Measurements from ENCODE around the gene CRYL1.

The CRYL1 gene

GRCh38 chr13:20387006-20387405, 138.7 kb downstream of the CRYL1 start:
- Histone ChIP-seq H2AFZ (ENCODE audit: low read length) (no peak overlapping the region), H2BK12ac (ENCODE audit: low read length) (no peak overlapping the region), H2BK120ac (ENCODE audit: low read depth, low read length) (no peak overlapping the region), H3K9me3 (replicated peaks in 1 of 2; ENCODE audit: control insufficient read depth in 2 of 2, insufficient read depth in 1 of 2, low read depth in 1 of 2, low read length in 2 of 2) (no peaks in the 10 kb centered on the region), H3K36me3 (replicated peaks in 1 of 2; ENCODE audit: control insufficient read depth in 2 of 2, insufficient read depth in 2 of 2, low read length in 2 of 2) (no peaks in the 10 kb centered on the region), H3K9ac (ENCODE audit: low read depth, low read length, poor library complexity) (no peak overlapping the region), H3K79me1 (ENCODE audit: low read depth, low read length) (no peaks in the 10 kb centered on the region), H4K8ac (ENCODE audit: low read depth, low read length) (no peak overlapping the region), H3K4me3 (ENCODE audit: low read length in 2 of 2) (no peak overlapping the region), H3K23ac (ENCODE audit: low read depth, low read length, poor library complexity) (no peak overlapping the region), H2BK15ac (ENCODE audit: low read length) (no peak overlapping the region), H3K4me1 (ENCODE audit: control insufficient read depth in 2 of 2, insufficient read depth in 1 of 2, low read depth in 1 of 2, low read length in 2 of 2) (no peaks in the 10 kb centered on the region), H3K27ac (replicated peaks; ENCODE audit: low read length) (no peak overlapping the region), H3K18ac (ENCODE audit: low read length) (no peak overlapping the region), H4K91ac (ENCODE audit: low read depth, low read length, poor library complexity) (no peak overlapping the region), H2BK5ac (ENCODE audit: low read length) (no peak overlapping the region), H3K4me2 (ENCODE audit: insufficient read depth, low read length, poor library complexity, severe bottlenecking) (no peak overlapping the region), H3K4ac (ENCODE audit: low read length) (no peak overlapping the region), H3K27me3 (ENCODE audit: control insufficient read depth in 3 of 3, insufficient read depth in 3 of 3, low read depth in 1 of 3, low read length in 3 of 3) (no peaks in the 10 kb centered on the region), H3K14ac (ENCODE audit: low read length) (no peak overlapping the region), H2AK5ac (ENCODE audit: low read depth, low read length) (no peak overlapping the region)
- no CpG with 5 or more reads among the region's 5 CpGs for WGBS, 2 donors (ENCODE audit: extremely low coverage in 2 of 2, insufficient read length in 2 of 2, insufficient replicate concordance in 1 of 2)
- DNase-seq (ENCODE audit: low spot score), result no peak

GRCh38 chr13:20383058-20383457, 142.6 kb downstream of the CRYL1 start:
- H3K4me2 ChIP-seq (ENCODE audit: insufficient read depth, low read length, poor library complexity, severe bottlenecking), result no peak overlapping the region
- H2BK5ac ChIP-seq (ENCODE audit: low read length), result no peak overlapping the region
- H3K27me3 ChIP-seq (ENCODE audit: control insufficient read depth in 3 of 3, insufficient read depth in 3 of 3, low read depth in 1 of 3, low read length in 3 of 3), result no peaks in the 10 kb centered on the region
- H3K27ac ChIP-seq (replicated peaks; ENCODE audit: low read length), result no peak overlapping the region
- H3K14ac ChIP-seq (ENCODE audit: low read length), result no peak overlapping the region
- no peak overlapping the region for H3K18ac ChIP-seq (ENCODE audit: low read length)
- H3K9ac ChIP-seq (ENCODE audit: low read depth, low read length, poor library complexity), result no peak overlapping the region
- H3K4me3 ChIP-seq (ENCODE audit: low read length in 2 of 2), result no peak overlapping the region
- no peak overlapping the region for H3K4ac ChIP-seq (ENCODE audit: low read length)
- no CpG with 5 or more reads among the region's 2 CpGs for WGBS, 2 donors (ENCODE audit: extremely low coverage in 2 of 2, insufficient read length in 2 of 2, insufficient replicate concordance in 1 of 2)
- no peak overlapping the region for H4K8ac ChIP-seq (ENCODE audit: low read depth, low read length)
- DNase-seq (ENCODE audit: low spot score), result no peak
- H2BK120ac ChIP-seq (ENCODE audit: low read depth, low read length), result no peak overlapping the region
- no peak overlapping the region for H4K91ac ChIP-seq (ENCODE audit: low read depth, low read length, poor library complexity)
- H3K79me1 ChIP-seq (ENCODE audit: low read depth, low read length), result no peaks in the 10 kb centered on the region
- H3K4me1 ChIP-seq (ENCODE audit: control insufficient read depth in 2 of 2, insufficient read depth in 1 of 2, low read depth in 1 of 2, low read length in 2 of 2), result peaks cover 0 to 3% of the 10 kb centered on the region in 2 donors
- no peaks in the 10 kb centered on the region for H3K9me3 ChIP-seq (replicated peaks in 1 of 2; ENCODE audit: control insufficient read depth in 2 of 2, insufficient read depth in 1 of 2, low read depth in 1 of 2, low read length in 2 of 2)
- H3K23ac ChIP-seq (ENCODE audit: low read depth, low read length, poor library complexity), result no peak overlapping the region
- H2AK5ac ChIP-seq (ENCODE audit: low read depth, low read length), result no peak overlapping the region
- H3K36me3 ChIP-seq (replicated peaks in 1 of 2; ENCODE audit: control insufficient read depth in 2 of 2, insufficient read depth in 2 of 2, low read length in 2 of 2), result no peaks in the 10 kb centered on the region
- H2AFZ ChIP-seq (ENCODE audit: low read length), result no peak overlapping the region
- no peak overlapping the region for H2BK12ac ChIP-seq (ENCODE audit: low read length)
- no peak overlapping the region for H2BK15ac ChIP-seq (ENCODE audit: low read length)

- Histone ChIP-seq H3K4ac (ENCODE audit: low read length) (no peak overlapping the region), H3K27ac (replicated peaks; ENCODE audit: low read length) (no peak overlapping the region), H2AK5ac (ENCODE audit: low read depth, low read length) (no peak overlapping the region), H3K9me3 (replicated peaks in 1 of 2; ENCODE audit: control insufficient read depth in 2 of 2, insufficient read depth in 1 of 2, low read depth in 1 of 2, low read length in 2 of 2) (no peaks in the 10 kb centered on the region), H4K91ac (ENCODE audit: low read depth, low read length, poor library complexity) (no peak overlapping the region), H3K9ac (ENCODE audit: low read depth, low read length, poor library complexity) (no peak overlapping the region), H3K23ac (ENCODE audit: low read depth, low read length, poor library complexity) (no peak overlapping the region), H2AFZ (ENCODE audit: low read length) (no peak overlapping the region), H2BK12ac (ENCODE audit: low read length) (no peak overlapping the region), H3K14ac (ENCODE audit: low read length) (no peak overlapping the region), H3K4me3 (ENCODE audit: low read length in 2 of 2) (no peak overlapping the region), H3K4me2 (ENCODE audit: insufficient read depth, low read length, poor library complexity, severe bottlenecking) (no peak overlapping the region), H3K27me3 (ENCODE audit: control insufficient read depth in 3 of 3, insufficient read depth in 3 of 3, low read depth in 1 of 3, low read length in 3 of 3) (no peaks in the 10 kb centered on the region), H3K18ac (ENCODE audit: low read length) (no peak overlapping the region), H2BK15ac (ENCODE audit: low read length) (no peak overlapping the region), H3K4me1 (ENCODE audit: control insufficient read depth in 2 of 2, insufficient read depth in 1 of 2, low read depth in 1 of 2, low read length in 2 of 2) (peaks cover 0 to 3% of the 10 kb centered on the region in 2 donors), H2BK5ac (ENCODE audit: low read length) (no peak overlapping the region), H3K36me3 (replicated peaks in 1 of 2; ENCODE audit: control insufficient read depth in 2 of 2, insufficient read depth in 2 of 2, low read length in 2 of 2) (no peaks in the 10 kb centered on the region), H2BK120ac (ENCODE audit: low read depth, low read length) (no peak overlapping the region), H3K79me1 (ENCODE audit: low read depth, low read length) (no peaks in the 10 kb centered on the region), H4K8ac (ENCODE audit: low read depth, low read length) (no peak overlapping the region)
- no CpG with 5 or more reads among the region's 3 CpGs for WGBS, 2 donors (ENCODE audit: extremely low coverage in 2 of 2, insufficient read length in 2 of 2, insufficient replicate concordance in 1 of 2)
- no peak for DNase-seq (ENCODE audit: low spot score)
Measured at GRCh38 chr13:20381401-20381800, 144.3 kb downstream of the CRYL1 start.

GRCh38 chr13:20378721-20379120, 146.9 kb downstream of the CRYL1 start:
- Histone ChIP-seq H3K4ac (ENCODE audit: low read length) (no peak overlapping the region), H4K8ac (ENCODE audit: low read depth, low read length) (no peak overlapping the region), H2AFZ (ENCODE audit: low read length) (no peak overlapping the region), H2BK12ac (ENCODE audit: low read length) (no peak overlapping the region), H3K9me3 (replicated peaks in 1 of 2; ENCODE audit: control insufficient read depth in 2 of 2, insufficient read depth in 1 of 2, low read depth in 1 of 2, low read length in 2 of 2) (no peaks in the 10 kb centered on the region), H3K4me1 (ENCODE audit: control insufficient read depth in 2 of 2, insufficient read depth in 1 of 2, low read depth in 1 of 2, low read length in 2 of 2) (peaks cover 0 to 3% of the 10 kb centered on the region in 2 donors), H4K91ac (ENCODE audit: low read depth, low read length, poor library complexity) (no peak overlapping the region), H3K4me3 (ENCODE audit: low read length in 2 of 2) (no peak overlapping the region), H3K18ac (ENCODE audit: low read length) (peak overlapping the region; percentile 63), H3K79me1 (ENCODE audit: low read depth, low read length) (no peaks in the 10 kb centered on the region), H3K9ac (ENCODE audit: low read depth, low read length, poor library complexity) (no peak overlapping the region), H3K23ac (ENCODE audit: low read depth, low read length, poor library complexity) (no peak overlapping the region), H3K4me2 (ENCODE audit: insufficient read depth, low read length, poor library complexity, severe bottlenecking) (no peak overlapping the region), H3K14ac (ENCODE audit: low read length) (peak overlapping the region; percentile 63), H3K27ac (replicated peaks; ENCODE audit: low read length) (no peak overlapping the region), H2BK5ac (ENCODE audit: low read length) (no peak overlapping the region), H2BK120ac (ENCODE audit: low read depth, low read length) (no peak overlapping the region), H3K36me3 (replicated peaks in 1 of 2; ENCODE audit: control insufficient read depth in 2 of 2, insufficient read depth in 2 of 2, low read length in 2 of 2) (no peaks in the 10 kb centered on the region), H2AK5ac (ENCODE audit: low read depth, low read length) (no peak overlapping the region), H2BK15ac (ENCODE audit: low read length) (no peak overlapping the region), H3K27me3 (ENCODE audit: control insufficient read depth in 3 of 3, insufficient read depth in 3 of 3, low read depth in 1 of 3, low read length in 3 of 3) (no peaks in the 10 kb centered on the region)
- DNase-seq (ENCODE audit: low spot score), result no peak
- no CpG with 5 or more reads among the region's 6 CpGs for WGBS, 2 donors (ENCODE audit: extremely low coverage in 2 of 2, insufficient read length in 2 of 2, insufficient replicate concordance in 1 of 2)

All from neuronal stem cell (in vitro differentiated cells).